GM12878 (cell line): Measurements from ENCODE around the gene ATP6V0E1. TPM values are rescaled to one million over a fixed set of nuclear protein-coding genes. Genes with fewer than 3 reads are reported as not detected.

Experiments
- ATAC-seq: fragments of 200-7000 bp; cut with Tn5 transposase; 3 replicates; pipeline ENCODE4 v1.9.1; 2020; ENCODE audit warnings: mild to moderate bottlenecking, moderate library complexity
- BruUV-seq: library from RNA; stranded (reverse); fragments of 400-500 nt; replicated peaks from 2 replicates; lab custom pipeline; 2021; lab: Mats Ljungman, UMichigan
- CTCF ChIA-PET: fragments of 300-600 bp; sonication (Branson Sonifier 250); formaldehyde crosslinking; extraction: SDS; loops from one replicate; lab custom pipeline; 2021; ENCODE audit warnings: inconsistent platforms; lab: Yijun Ruan, JAX
- POLR2A ChIA-PET: fragments of 350-600 bp; formaldehyde crosslinking; extraction: SDS; loops from one replicate; lab custom pipeline; 2021; ENCODE audit warnings: inconsistent platforms; lab: Charles Lee
- RAD21 ChIA-PET: fragments of 300-600 bp; sonication (Branson Sonifier 250); formaldehyde crosslinking; loops from one replicate; lab custom pipeline; 2023; ENCODE audit warnings: antibody characterized with exemption; ENCODE audit not compliant: unreplicated experiment; lab: Charles Lee
- SMC1A ChIA-PET: fragments of 300-600 bp; sonication (Branson Sonifier 250); formaldehyde crosslinking; loops from one replicate; lab custom pipeline; 2023; ENCODE audit not compliant: unreplicated experiment, uncharacterized antibody; lab: Charles Lee
- DNase-seq: peaks from one replicate; pipeline ENCODE4 v3.0.0-alpha.2; 2011; ENCODE audit warnings: low read depth, low spot score
- FAIRE-seq: peaks from 3 replicates; lab custom pipeline; 2011; peaks lifted over from hg19 to GRCh38; lab: Jason Lieb, UNC
- H2AFZ ChIP-seq: 2 replicates; pipeline ENCODE4 v1.6.0; 2011; ENCODE audit warnings: low read depth, low read length, control low read depth; ENCODE audit not compliant: control insufficient read depth
- H3K27ac ChIP-seq: 2 replicates; pipeline ENCODE4 v1.5.1; 2011; ENCODE audit warnings: control low read depth; ENCODE audit not compliant: control insufficient read depth, insufficient read depth
- H3K27me3 ChIP-seq, 2 experiments: replicated peaks in 1 of 2; 2 replicates each; pipeline versions ENCODE4 v1.6.0 to v1.6.1; 2011; ENCODE audit warnings: low read length in 1 of 2; ENCODE audit not compliant: control insufficient read depth in 2 of 2, insufficient read depth in 2 of 2
- H3K36me3 ChIP-seq, 2 experiments: 2 replicates each; pipeline ENCODE4 v1.5.1; 2011; ENCODE audit warnings: low read length in 1 of 2; ENCODE audit not compliant: control insufficient read depth in 2 of 2, insufficient read depth in 2 of 2
- H3K4me1 ChIP-seq: 2 replicates; pipeline ENCODE4 v1.6.1; 2011; ENCODE audit warnings: mild to moderate bottlenecking, low read length, moderate library complexity, mixed read lengths; ENCODE audit not compliant: control insufficient read depth, insufficient read depth
- H3K4me2 ChIP-seq: 2 replicates; pipeline ENCODE4 v1.6.0; 2011; ENCODE audit warnings: control low read depth; ENCODE audit not compliant: control insufficient read depth, insufficient read depth
- H3K4me3 ChIP-seq: fragments of 200-600 bp; sonication (generic); 2 replicates; pipeline ENCODE4 v1.5.1; 2016
- H3K79me2 ChIP-seq: 2 replicates; pipeline ENCODE4 v1.6.0; 2011; ENCODE audit warnings: low read length; ENCODE audit not compliant: control insufficient read depth, insufficient read depth
- H3K9ac ChIP-seq: 2 replicates; pipeline ENCODE4 v1.8.0; 2011; ENCODE audit warnings: low read length, control low read depth, mixed read lengths; ENCODE audit not compliant: control insufficient read depth, insufficient read depth
- H3K9me3 ChIP-seq: replicated peaks from 3 replicates; pipeline ENCODE4 v1.5.1; 2011; ENCODE audit warnings: mild to moderate bottlenecking, low read length; ENCODE audit not compliant: control insufficient read depth, insufficient read depth
- H4K20me1 ChIP-seq: 2 replicates; pipeline ENCODE4 v1.6.0; 2011; ENCODE audit not compliant: control insufficient read depth, insufficient read depth
- ASH2L ChIP-seq: fragments of 300-600, 200-600 bp; sonication (generic); IDR thresholded peaks from 2 replicates; pipeline ENCODE4 v1.6.1; 2017; ENCODE audit warnings: low read depth, mild to moderate bottlenecking, borderline replicate concordance
- BMI1 ChIP-seq: fragments of 450-650 bp; IDR thresholded peaks from 2 replicates; pipeline ENCODE4 v1.6.1; 2016; ENCODE audit warnings: mild to moderate bottlenecking, moderate library complexity, borderline replicate concordance
- CHD4 ChIP-seq: fragments of 200-600 bp; sonication (generic); IDR thresholded peaks from 2 replicates; pipeline ENCODE4 v1.6.1; 2016; ENCODE audit warnings: mild to moderate bottlenecking
- SREBF1 ChIP-seq: IDR thresholded peaks from 2 replicates; pipeline ENCODE4 v1.6.1; 2012; ENCODE audit warnings: mild to moderate bottlenecking, low read length
- STAT3 ChIP-seq: IDR thresholded peaks from 2 replicates; pipeline ENCODE4 v1.6.1; 2011; ENCODE audit warnings: low read depth, low read length, improper control_type of control experiment
- TCF12 ChIP-seq: IDR thresholded peaks from 2 replicates; pipeline ENCODE4 v1.6.1; 2011; ENCODE audit warnings: low read depth, mild to moderate bottlenecking, low read length
- ZBTB4 ChIP-seq: fragments of 450-650 bp; formaldehyde crosslinking; IDR thresholded peaks from 2 replicates; pipeline ENCODE4 v1.4.0; 2022; ENCODE audit warnings: mild to moderate bottlenecking, moderate library complexity
- ZNF384 ChIP-seq: IDR thresholded peaks from 2 replicates; pipeline ENCODE4 v1.6.1; 2012; ENCODE audit warnings: low read depth, mild to moderate bottlenecking, low read length, improper control_type of control experiment, borderline replicate concordance
- ZZZ3 ChIP-seq: IDR thresholded peaks from 2 replicates; pipeline ENCODE4 v1.6.1; 2011; ENCODE audit warnings: low read depth; ENCODE audit not compliant: control insufficient read depth, insufficient read length
- WGBS: methylation state at CpG from one replicate; pipeline ENCODE4 v1.1.6; 2016; ENCODE audit warnings: low lambda C conversion rate; ENCODE audit not compliant: insufficient replicate concordance, insufficient coverage; ENCODE audit errors: missing lambda C conversion rate; 5-methylcytosine and 5-hydroxymethylcytosine counted together
- in situ Hi-C: fragments of 300-500 bp; cut with MboI; formaldehyde crosslinking; loops from 9 replicates; pipeline ENCODE4 v1.14.3; 2018; ENCODE audit warnings: mixed read lengths
- intact Hi-C: fragments of 100-400 bp; cut with micrococcal nuclease; formaldehyde crosslinking; loops from one replicate; pipeline ENCODE4 v1.14.2; 2022; ENCODE audit not compliant: unreplicated experiment
- polyA plus RNA-seq, 11 experiments: library from polyadenylated mRNA; depleted of rRNA in 4 of 11; unstranded in 6 of 11; stranded (reverse) in 5 of 11; fragments of >200 nt; fragmentation: Nextera tagmentation in 4 of 11; fragmentation: Illumina TruSeq in 1 of 11; extraction: Ambion mirVana in 4 of 11; extraction: Trizol in 1 of 11; gene quantifications; 1 replicate in 1 of 11; 2 replicates in 10 of 11; pipeline versions ENCODE4 v1.2.1 to v1.2.3, GENCODE V29; 2011 to 2016; ENCODE audit warnings: inconsistent platforms in 2 of 11, missing spikeins in 2 of 11, low read depth in 1 of 11
- total RNA-seq, 4 experiments: library from RNA; depleted of rRNA in 3 of 4; stranded (reverse); fragments of >200 nt in 3 of 4; fragmentation: Illumina TruSeq in 1 of 4; extraction: Trizol in 1 of 4; gene quantifications; 2 replicates each; pipeline versions ENCODE4 v1.2.1 to v1.2.3, GENCODE V29; 2013 to 2021
- TF ChIP-seq, protein P1 (sequence below): fragments of 450-650 bp; IDR thresholded peaks from 2 replicates; pipeline ENCODE4 v1.6.1; 2017; ENCODE audit warnings: antibody characterized with exemption, mild to moderate bottlenecking, moderate library complexity
- TF ChIP-seq, protein P2 (sequence below), 3 experiments: IDR thresholded peaks in 2 of 3; conservative IDR thresholded peaks in 1 of 3; 2 replicates each; pipeline ENCODE4 v1.5.1; 2011; ENCODE audit warnings: low read depth in 3 of 3, low read length in 3 of 3, mild to moderate bottlenecking in 3 of 3, control low read depth in 2 of 3, moderate library complexity in 2 of 3, inconsistent platforms in 1 of 3, mixed read lengths in 1 of 3; ENCODE audit not compliant: control insufficient read depth in 2 of 3, insufficient read depth in 1 of 3; ENCODE audit errors: extremely low read depth in 1 of 3

Gene ATP6V0E1
- total and polyA plus RNA-seq, 10 of the 15 experiments (the other 5 are each of a cell fraction or from before 2014, with no cell fraction given) = 143 to 787 (median 306) TPM

GRCh38 chr5:173014671-173015070 is 31.1 kb downstream of the ATP6V0E1 start:
- CTCF ChIA-PET = no interaction called here
- H3K27ac ChIP-seq = no peak overlapping the region
- no peaks in the 10 kb centered on the region for H3K27me3 ChIP-seq
- no peak overlapping the region for H2AFZ ChIP-seq
- no peak overlapping the region for H3K4me3 ChIP-seq
- H3K36me3 ChIP-seq = peaks cover 0 to 13% of the 10 kb centered on the region in 2 experiments; a peak in 2 of 4 replicates
- peaks cover 4% of the 10 kb centered on the region; the same call in 1 of the 2 replicates for H3K4me1 ChIP-seq
- in situ Hi-C loops = no loop called here
- POLR2A ChIA-PET = interaction anchor here (0.8 kb wide), 1 partner anchor 20 kb away, joined by 3 read pairs; no protein-coding TSS in a partner anchor
- no peak overlapping the region for H3K4me2 ChIP-seq
- RAD21 ChIA-PET = interaction anchor here (0.6 kb wide), 1 partner anchor 33 kb away, joined by 3 read pairs; no protein-coding TSS in a partner anchor
- ATAC-seq (no peak), DNase-seq (no peak), FAIRE-seq (no peak)
- peaks cover 6% of the 10 kb centered on the region; the same call in 1 of the 2 replicates for H4K20me1 ChIP-seq
- SMC1A ChIA-PET = interaction anchor here (1.3 to 2.2 kb wide), 2 partner anchors 21 to 30 kb away, joined by 4 to 7 read pairs; no protein-coding TSS in a partner anchor
- H3K9me3 ChIP-seq = no peaks in the 10 kb centered on the region
- intact Hi-C loops = no loop called here
- WGBS = 95% methylated on average over 4 of the region's 4 CpGs
- H3K79me2 ChIP-seq = peaks cover 65% of the 10 kb centered on the region
- TF ChIP-seq ZZZ3 = no peak
- no peak for TF ChIP-seq ZNF384
- no peak for TF ChIP-seq CHD4
- no peak for TF ChIP-seq TCF12
- no peak for TF ChIP-seq SREBF1
- TF ChIP-seq STAT3 = no peak
- no peak for TF ChIP-seq ASH2L
- TF ChIP-seq BMI1 = no peak
- TF ChIP-seq, protein P1, sequence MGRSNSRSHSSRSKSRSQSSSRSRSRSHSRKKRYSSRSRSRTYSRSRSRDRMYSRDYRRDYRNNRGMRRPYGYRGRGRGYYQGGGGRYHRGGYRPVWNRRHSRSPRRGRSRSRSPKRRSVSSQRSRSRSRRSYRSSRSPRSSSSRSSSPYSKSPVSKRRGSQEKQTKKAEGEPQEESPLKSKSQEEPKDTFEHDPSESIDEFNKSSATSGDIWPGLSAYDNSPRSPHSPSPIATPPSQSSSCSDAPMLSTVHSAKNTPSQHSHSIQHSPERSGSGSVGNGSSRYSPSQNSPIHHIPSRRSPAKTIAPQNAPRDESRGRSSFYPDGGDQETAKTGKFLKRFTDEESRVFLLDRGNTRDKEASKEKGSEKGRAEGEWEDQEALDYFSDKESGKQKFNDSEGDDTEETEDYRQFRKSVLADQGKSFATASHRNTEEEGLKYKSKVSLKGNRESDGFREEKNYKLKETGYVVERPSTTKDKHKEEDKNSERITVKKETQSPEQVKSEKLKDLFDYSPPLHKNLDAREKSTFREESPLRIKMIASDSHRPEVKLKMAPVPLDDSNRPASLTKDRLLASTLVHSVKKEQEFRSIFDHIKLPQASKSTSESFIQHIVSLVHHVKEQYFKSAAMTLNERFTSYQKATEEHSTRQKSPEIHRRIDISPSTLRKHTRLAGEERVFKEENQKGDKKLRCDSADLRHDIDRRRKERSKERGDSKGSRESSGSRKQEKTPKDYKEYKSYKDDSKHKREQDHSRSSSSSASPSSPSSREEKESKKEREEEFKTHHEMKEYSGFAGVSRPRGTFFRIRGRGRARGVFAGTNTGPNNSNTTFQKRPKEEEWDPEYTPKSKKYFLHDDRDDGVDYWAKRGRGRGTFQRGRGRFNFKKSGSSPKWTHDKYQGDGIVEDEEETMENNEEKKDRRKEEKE = no peak
- TF ChIP-seq, protein P2, sequence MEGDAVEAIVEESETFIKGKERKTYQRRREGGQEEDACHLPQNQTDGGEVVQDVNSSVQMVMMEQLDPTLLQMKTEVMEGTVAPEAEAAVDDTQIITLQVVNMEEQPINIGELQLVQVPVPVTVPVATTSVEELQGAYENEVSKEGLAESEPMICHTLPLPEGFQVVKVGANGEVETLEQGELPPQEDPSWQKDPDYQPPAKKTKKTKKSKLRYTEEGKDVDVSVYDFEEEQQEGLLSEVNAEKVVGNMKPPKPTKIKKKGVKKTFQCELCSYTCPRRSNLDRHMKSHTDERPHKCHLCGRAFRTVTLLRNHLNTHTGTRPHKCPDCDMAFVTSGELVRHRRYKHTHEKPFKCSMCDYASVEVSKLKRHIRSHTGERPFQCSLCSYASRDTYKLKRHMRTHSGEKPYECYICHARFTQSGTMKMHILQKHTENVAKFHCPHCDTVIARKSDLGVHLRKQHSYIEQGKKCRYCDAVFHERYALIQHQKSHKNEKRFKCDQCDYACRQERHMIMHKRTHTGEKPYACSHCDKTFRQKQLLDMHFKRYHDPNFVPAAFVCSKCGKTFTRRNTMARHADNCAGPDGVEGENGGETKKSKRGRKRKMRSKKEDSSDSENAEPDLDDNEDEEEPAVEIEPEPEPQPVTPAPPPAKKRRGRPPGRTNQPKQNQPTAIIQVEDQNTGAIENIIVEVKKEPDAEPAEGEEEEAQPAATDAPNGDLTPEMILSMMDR (IDR thresholded peaks at IDR 0.05 in 2 of 3, conservative IDR thresholded peaks at IDR 0.05 in 1 of 3; ENCODE audit: control insufficient read depth in 2 of 3, extremely low read depth in 1 of 3, insufficient read depth in 1 of 3, low read depth in 3 of 3, low read length in 3 of 3) = no peak
- TF ChIP-seq ZBTB4 = no peak
- BruUV-seq = no TSS peak
- H3K9ac ChIP-seq = no peak overlapping the region
